Myometrial cell (primary cell): Measurements from ENCODE around the gene SLC6A5. TPM values are rescaled to one million over a fixed set of nuclear protein-coding genes. Genes with fewer than 3 reads are reported as not detected.

Source experiments
- total RNA-seq: library from RNA; depleted of rRNA; stranded (reverse); fragments of >200 nt; gene quantifications from 2 replicates; pipeline ENCODE4 v1.2.3, GENCODE V29; 2015

SLC6A5 gene
- not detected in 2 replicates for total RNA-seq

GRCh38 chr11:20599221-20600019 lies at the start of gene SLC6A5:
Gene SLC6A5 (plus strand): TSS chr11:20599608. CDS start chr11:20599673, 65 bp downstream.

GRCh38 chr11:20668844-20669819 lies 69.7 kb downstream of the SLC6A5 start, which contains the start of gene NELL1:
Gene NELL1 (plus strand): TSS chr11:20669586.

Other genes with a start within 250 kb of the SLC6A5 start
- 53.3 and 83.6 TPM in 2 replicates for gene HTATIP2, start 235.9 kb upstream of the SLC6A5 start, total RNA-seq
- 16.1 and 21.6 TPM in 2 replicates for gene PRMT3, start 211.9 kb upstream of the SLC6A5 start, total RNA-seq
- not detected in 2 replicates for gene NELL1, start 70.0 kb downstream of the SLC6A5 start, total RNA-seq